Stimulated activated CD4-positive, alpha-beta T cell treated with anti-CD3 and anti-CD28 coated beads, Interleukin-1b, Interleukin-23, amount 100 ng/mL, for 4 hours (primary cell): ENCODE measurements around the gene PHC1.

ENCODE experiments used
- DNase-seq, 2 donors: peaks; one replicate each; pipeline ENCODE4 v3.0.0-alpha.2; 2020; ENCODE audit warnings: low read depth in 2 of 2

PHC1 gene

GRCh38 chr12:8950221-8950527, 35.9 kb downstream of the PHC1 start:
- DNase-seq, result no peak

GRCh38 chr12:8950702-8951478, 36.6 kb downstream of the PHC1 start:
- DNase-seq, result no peak

GRCh38 chr12:8951744-8952143, 37.4 kb downstream of the PHC1 start:
- DNase-seq, result no peak

GRCh38 chr12:8953773-8954402, 39.6 kb downstream of the PHC1 start:
- DNase-seq, result peak in 1 of 2 donors; percentile 34

GRCh38 chr12:8956073-8956472, 41.8 kb downstream of the PHC1 start:
- DNase-seq, result no peak

- DNase-seq, result no peak
Observed at GRCh38 chr12:8956772-8957171, 42.5 kb downstream of the PHC1 start.

- DNase-seq, result no peak
Observed at GRCh38 chr12:8957561-8957960, 43.3 kb downstream of the PHC1 start.

GRCh38 chr12:8958066-8958465, 43.8 kb downstream of the PHC1 start:
- no peak for DNase-seq

- DNase-seq, result no peak
Observed at GRCh38 chr12:8960176-8960575, 45.9 kb downstream of the PHC1 start.

- no peak for DNase-seq
Observed at GRCh38 chr12:8968761-8969160, 54.5 kb downstream of the PHC1 start.

GRCh38 chr12:8969861-8970411, 55.6 kb downstream of the PHC1 start:
- DNase-seq, result no peak

GRCh38 chr12:8970432-8970831, 56.1 kb downstream of the PHC1 start:
- DNase-seq, result no peak

GRCh38 chr12:8980137-8980536, 65.8 kb downstream of the PHC1 start:
- DNase-seq, result no peak

- no peak for DNase-seq
Observed at GRCh38 chr12:8985213-8985754, 71.0 kb downstream of the PHC1 start.

GRCh38 chr12:8987163-8987562, 72.9 kb downstream of the PHC1 start:
- DNase-seq, result no peak

- no peak for DNase-seq
Observed at GRCh38 chr12:8987685-8988084, 73.4 kb downstream of the PHC1 start.

- no peak for DNase-seq
Observed at GRCh38 chr12:8989413-8989812, 75.1 kb downstream of the PHC1 start, which contains the start of gene KLRG1. Gene KLRG1, plus strand, starts transcription at chr12:8989546. Its CDS starts 90 bp downstream, at chr12:8989636.
